ENCODE results near the gene TMEM8B.

GRCh38 chr9:35827486-35827885 lies 1.5 kb upstream of the TMEM8B start:
- no peak for TF ChIP-seq CTCF (IDR thresholded peaks at IDR 0.05 in 2 of 3, conservative IDR thresholded peaks at IDR 0.05 in 1 of 3; ENCODE audit: borderline replicate concordance in 1 of 3, insufficient read depth in 1 of 3, low read depth in 2 of 3, low read length in 2 of 3)
- TF ChIP-seq REST (IDR thresholded peaks at IDR 0.05; ENCODE audit: low read depth), result no peak
- TF ChIP-seq EZH2 (IDR thresholded peaks at IDR 0.05), result no peak
- TF ChIP-seq ELF1 (IDR thresholded peaks at IDR 0.05; ENCODE audit: borderline replicate concordance, low read depth), result no peak
- no peak for TF ChIP-seq POLR2A (IDR thresholded peaks at IDR 0.05; ENCODE audit: borderline replicate concordance, extremely low read depth, insufficient read depth, insufficient read length)
- TF ChIP-seq ATF3 (IDR thresholded peaks at IDR 0.05), result no peak
